HG02970 (cell line): ENCODE data around the gene ADCY7.
"Not testable (repeated sequence)": the region's sequence is repeated elsewhere in the genome, so short reads cannot be mapped to it uniquely, and the experiment has no call there.

Source experiments
- ATAC-seq: cut with Tn5 transposase; IDR thresholded peaks from one replicate; pipeline ENCODE4 v1.9.1; 2021; ENCODE audit warnings: mild to moderate bottlenecking, moderate library complexity, moderate number of reproducible peaks; ENCODE audit not compliant: unreplicated experiment, low FRiP score

The ADCY7 gene

DNA sequence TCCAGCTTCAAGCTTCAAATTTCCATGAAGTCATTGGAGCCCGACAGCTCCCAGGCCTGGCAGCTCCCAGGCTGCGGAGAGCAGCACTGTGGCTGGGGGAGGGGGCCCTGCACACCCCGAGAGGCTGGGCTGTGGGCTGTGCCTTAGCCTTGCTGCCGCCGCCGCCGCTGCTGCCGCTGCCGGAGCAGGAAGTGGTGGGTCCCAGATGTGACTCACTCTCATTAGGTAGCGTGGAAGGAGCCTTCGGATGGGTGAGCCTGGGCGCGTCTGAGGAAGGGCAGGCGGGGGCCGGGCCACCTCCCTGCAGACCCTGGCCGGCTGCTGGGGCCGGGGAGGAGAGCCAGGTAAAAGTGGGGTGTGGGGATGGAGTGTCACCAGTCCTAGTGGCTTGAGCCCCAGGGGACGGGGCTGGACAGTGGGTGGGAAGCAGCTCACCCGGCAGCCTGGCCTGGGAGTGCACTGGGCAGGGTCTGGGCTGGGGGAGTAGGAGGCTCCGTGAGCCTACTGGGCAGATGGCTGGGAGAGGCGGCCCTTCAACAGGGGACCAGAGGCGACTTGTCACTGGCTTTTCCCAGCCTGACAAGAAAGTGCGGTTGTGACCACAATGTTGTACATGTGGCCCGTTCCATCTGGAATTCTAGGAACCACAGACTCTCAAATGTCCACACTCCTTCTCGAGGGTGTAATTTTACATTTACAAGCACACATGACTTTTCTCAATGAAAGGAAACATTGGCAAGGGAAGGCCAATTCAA is at the start of gene ADCY7:
Gene ADCY7 (plus strand): TSS at position 215 of the 755 bp plus-strand sequence. CDS start 21,629 bp downstream, outside the sequence.
- no peak for ATAC-seq

GRCh38 chr16:50219402-50219975 is 46.9 kb upstream of the ADCY7 start:
- ATAC-seq: no peak

GRCh38 chr16:50224286-50224685 is 42.1 kb upstream of the ADCY7 start:
- ATAC-seq: no peak

- no peak for ATAC-seq
Measured at GRCh38 chr16:50227120-50227519, 39.2 kb upstream of the ADCY7 start.

DNA sequence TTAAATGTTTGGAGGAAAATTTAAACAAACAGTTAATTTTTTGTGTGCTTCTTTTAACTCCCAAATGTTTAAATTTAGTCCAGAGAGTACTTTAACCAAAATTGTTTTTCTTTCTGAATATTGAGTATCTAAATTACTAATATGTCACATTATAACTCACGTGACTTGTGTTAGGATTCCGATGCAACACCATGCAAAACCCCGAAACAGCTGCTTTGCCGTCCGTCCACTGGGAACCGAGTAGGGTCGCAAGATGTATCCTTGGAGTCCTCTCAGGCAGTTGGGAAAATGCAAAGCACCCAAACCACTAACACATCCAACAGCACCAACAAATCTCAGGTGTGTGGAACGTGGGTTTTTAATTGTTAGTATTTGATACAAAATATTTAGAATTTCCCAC is 38.7 kb upstream of the ADCY7 start:
- no peak for ATAC-seq

- no peak for ATAC-seq
Measured at GRCh38 chr16:50228364-50228868, 37.9 kb upstream of the ADCY7 start.

- ATAC-seq: no peak
Measured at GRCh38 chr16:50229149-50229726, 37.1 kb upstream of the ADCY7 start.

DNA sequence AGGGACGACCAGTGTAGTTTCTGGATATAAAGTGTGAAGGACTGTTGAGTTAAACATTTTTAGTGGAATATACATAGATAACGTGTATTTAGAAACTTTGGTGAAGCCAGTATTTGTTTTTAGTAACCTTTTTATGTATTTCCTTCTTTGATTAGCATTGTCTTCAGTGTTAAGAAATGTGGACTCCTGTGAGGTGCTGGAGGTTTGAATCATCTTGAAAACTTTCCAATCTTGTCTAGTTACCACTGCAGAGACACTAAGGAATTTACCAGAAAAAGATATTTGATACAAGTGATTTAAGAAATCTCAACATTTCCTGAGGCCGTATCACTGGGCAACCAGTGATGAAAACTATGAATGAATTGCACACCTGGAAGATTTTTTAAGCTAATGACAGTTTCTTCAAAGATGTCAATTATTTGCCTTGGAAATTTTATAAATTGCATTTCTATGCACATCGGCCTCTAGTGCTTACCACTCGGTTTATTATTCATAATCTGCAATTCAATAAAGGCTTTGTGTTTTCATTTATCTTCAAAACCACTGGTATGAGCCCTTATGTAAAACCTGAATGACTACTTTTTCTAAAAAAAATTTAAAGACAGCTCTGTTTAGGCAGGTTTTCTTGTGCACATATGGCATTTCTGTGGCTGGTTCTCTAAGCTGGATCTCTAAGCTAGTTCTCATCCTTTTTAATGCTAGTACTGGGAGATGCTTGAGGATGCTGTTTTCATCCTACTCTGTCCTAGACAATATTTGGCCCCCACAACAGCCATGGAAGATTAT is 31.4 kb upstream of the ADCY7 start:
- no peak for ATAC-seq

GRCh38 chr16:50235581-50235980 is 30.8 kb upstream of the ADCY7 start:
- no peak for ATAC-seq

GRCh38 chr16:50238314-50238713 is 28.0 kb upstream of the ADCY7 start:
- ATAC-seq: no peak

DNA sequence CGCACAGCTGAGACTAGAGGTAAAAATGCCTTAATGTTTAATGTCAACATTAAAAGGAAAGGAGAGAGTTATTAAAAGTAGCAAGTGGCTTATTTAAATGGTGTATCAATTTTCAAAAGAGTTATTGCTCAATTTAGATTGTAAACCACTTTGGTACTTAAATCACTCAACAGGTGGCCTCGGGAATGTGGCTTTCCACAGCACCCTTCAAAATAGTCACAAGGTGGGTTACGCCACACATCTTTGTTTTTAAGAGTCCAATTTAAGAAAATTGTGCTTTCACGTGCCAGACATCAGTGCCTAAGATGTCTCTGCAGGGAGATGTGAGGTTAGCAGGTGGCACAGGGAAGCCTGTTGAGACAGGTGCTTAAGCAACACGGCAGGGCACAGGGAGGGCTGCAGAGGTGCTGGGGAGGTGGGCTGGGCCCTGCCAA is 27.5 kb upstream of the ADCY7 start:
- no peak for ATAC-seq

DNA sequence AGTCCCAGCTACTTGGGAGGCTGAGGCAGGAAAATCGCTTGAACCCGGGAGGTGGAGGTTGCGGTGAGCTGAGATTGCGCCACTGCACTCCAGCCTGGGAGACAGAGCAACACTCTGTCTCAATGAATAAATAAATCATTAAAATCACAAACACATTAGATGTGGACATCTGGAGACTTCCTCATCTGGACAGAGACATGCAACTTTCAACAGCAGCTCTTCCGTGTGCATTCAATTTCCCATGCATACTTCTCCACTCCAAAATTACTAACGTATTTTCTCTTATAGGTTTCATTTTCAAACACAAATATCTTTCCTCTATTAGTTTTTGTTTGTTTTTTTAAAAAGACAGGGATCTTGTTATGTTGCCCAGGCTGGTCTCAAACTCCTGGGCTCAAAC is 23.3 kb upstream of the ADCY7 start:
- not testable (repeated sequence) for ATAC-seq

DNA sequence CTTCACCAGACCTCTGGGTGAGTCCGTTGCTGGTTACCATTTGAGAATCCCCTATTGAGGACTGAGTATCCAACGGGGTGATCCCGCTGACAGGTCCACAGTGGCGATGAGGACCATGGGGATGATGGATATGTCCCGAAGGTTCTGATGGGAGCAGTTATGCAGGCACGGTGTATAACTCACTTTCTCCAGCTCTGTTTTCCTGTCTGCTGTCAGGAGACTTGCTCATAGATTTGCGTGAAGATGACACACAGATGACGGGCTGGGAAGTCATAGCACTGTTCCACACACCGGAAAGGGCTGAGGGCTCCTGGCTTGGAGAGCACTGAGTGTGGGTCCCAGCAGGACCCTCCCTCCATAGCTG is 22.2 kb upstream of the ADCY7 start:
- ATAC-seq: no peak

DNA sequence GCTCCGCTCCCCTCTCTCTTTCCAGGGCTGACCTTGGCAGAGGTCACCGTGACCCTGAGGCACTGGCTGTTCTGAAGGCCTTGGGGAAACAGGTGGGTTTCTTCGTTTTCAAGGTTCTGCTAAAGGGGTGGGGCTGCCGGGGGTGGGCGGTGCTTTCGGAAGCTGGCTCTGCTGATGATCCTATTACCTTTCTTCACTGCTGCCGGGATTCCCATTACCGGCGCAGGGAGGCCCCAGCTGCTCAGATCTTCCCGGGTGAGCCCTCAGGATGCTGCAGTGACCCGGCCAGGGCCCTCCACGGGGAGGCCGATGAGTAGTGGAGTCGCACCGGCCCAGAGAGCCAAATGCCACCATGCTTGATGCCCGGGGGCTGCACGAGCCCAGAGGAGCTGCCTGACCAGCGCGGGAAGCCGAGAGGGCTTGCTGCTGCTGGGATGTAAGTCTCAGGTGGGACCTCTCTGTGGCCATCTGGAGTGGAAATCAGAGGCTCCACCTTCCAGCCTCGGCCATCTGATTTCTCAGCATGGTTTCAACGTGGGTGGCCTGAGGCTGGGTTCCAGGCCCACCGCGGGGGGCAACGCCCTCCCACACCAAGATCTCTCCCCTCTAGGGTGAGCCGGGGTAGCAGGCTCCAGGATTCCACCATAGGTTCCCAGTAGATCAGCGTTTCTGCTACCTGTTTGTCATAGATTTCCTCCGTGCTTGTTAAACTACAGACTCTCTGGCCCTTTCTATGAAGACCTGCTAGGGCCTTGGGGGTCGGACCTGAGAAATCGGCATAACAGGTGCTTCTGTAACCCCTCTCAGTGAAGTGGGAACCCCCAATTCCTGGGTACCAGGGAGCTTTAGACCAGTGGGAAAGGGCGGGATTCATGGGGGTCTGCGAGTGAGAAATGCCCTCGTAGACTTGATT is 21.6 kb upstream of the ADCY7 start:
- ATAC-seq: no peak

DNA sequence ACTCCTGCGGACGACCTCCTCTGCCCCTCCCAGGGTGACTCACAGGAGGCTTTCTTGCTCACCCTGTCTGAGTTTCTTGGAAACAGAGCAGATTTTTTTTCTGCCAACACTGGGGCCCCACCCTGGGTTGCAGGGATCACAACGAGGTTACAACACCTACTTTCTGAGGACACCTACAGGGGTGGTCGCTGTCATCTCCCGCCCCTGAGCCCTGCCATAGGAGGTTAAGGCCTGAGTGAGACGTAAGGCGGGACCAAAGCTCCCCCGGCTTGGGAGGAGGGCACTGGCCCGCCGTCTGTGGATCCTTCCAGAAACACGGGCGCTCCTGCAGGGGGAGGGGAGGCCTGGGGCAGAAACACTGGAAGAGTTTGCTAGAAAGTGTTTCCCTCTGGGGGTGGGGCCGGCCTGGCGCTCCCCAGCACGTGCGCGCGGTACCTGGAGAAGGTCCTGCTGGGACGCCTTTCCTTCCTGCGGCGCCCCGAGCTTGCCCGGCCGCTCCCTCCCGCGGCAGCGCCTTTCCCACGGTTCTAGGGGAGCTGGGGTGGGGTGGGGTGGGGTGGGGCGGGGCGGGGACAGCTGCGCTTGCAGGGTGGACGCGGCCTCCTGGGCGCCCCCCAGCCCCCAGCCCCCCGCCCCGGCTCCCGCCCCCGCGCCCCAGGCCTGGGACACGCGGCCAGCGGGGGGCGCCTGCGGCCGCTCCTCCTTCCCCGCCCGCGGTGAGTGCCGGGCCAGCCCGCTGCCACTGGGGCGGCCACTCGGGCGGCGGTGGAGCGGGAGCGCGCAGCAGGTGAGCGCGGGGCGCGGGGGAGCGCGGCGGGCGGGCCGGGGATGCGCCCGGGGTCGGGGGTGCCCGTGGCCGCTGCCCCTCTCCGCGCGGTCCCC is 20.7 kb upstream of the ADCY7 start:
- ATAC-seq: peak; percentile 60

DNA sequence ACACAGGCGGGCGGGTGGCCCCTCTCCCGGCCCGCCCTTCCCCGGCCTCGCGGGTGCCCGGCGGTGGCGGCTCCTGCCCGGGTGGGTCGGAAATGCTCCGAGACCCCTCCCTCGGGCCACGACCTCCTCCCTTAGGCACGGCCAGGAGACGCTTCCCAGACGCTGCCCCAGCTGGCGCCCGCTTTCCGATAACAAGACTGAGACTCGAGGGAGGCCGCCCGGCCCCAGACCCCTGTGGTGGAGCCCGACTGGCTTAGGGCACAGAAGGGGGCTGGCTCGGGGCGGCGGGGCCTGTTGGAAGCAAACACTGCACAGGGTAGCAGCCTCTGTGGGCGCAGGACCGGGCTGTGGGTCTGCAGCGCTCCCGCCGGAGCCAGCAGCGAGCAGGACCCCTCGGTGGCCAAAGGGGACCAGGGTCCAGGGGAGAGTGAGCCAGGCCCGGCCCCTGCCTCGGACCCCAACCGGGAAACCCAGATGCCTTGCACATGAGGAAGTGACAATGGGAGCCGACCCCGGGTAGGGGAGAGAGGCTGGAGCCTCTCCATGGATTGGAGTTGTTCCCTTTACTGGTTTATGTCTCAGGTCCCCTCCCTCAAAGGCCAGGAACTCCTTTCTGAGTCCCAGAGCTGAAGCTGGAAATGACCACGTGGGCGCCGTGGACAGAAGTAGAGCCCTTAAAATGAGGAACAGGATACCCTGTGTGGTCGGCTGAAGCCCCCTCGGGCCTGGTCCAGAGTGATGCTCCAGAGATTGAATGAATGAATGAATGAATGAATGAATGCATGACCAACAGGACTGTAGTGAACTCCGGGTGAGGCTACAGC is 19.8 kb upstream of the ADCY7 start:
- ATAC-seq: peak; percentile 9

DNA sequence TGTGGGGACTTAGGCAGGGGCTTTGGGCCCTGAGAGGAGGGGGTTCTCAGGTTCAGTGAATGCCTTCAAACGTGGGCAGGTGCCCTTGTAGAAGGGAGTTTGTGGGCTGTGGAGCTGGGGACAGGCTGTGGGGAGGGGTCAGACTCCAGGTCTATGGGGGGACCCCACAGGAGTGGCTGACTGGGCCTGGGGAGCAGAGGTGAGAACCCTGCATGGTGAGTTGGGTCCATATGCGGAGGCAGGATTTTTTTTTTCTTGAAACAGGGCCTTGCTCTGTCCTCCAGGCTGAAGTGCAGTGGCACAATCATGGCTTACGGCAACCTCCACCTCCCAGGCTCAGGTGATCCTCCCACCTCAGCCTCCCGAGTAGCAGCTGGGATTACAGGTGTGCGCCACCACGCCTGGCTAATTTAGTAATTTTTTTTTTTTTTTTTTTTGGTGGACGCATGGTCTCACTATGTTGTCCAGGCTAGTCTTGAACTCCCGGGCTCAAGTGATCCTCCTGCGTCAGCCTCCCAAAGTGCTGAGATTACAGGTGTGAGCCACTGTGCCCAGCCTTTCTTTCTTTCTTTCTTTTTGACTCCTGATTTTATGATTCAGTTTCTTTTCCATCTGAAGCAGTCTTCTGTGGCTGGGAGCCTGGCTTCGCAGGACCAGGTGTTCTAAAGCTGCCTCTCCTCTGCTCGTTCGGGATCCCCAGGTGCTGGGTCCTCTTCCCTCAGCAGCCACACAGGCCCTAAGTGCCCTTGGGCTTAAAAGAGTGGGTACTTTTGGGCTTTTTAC is 19.0 kb upstream of the ADCY7 start:
- ATAC-seq: no peak
